Ishikawa (cell line): ENCODE results near the gene CEP126.

Experiments
- CEBPB ChIP-seq: IDR thresholded peaks from 2 replicates; pipeline ENCODE4 v1.6.1; 2012
- CREB1 ChIP-seq: IDR thresholded peaks from 2 replicates; pipeline ENCODE4 v1.6.1; 2012; ENCODE audit warnings: low read depth
- EGR1 ChIP-seq: IDR thresholded peaks from 2 replicates; pipeline ENCODE4 v1.6.1; 2012
- EP300 ChIP-seq: IDR thresholded peaks from 2 replicates; pipeline ENCODE4 v1.6.1; 2012; ENCODE audit warnings: borderline replicate concordance
- FOXM1 ChIP-seq: IDR thresholded peaks from 2 replicates; pipeline ENCODE4 v1.6.1; 2012; ENCODE audit warnings: low read depth, borderline replicate concordance
- MAX ChIP-seq: IDR thresholded peaks from 2 replicates; pipeline ENCODE4 v1.6.1; 2012
- NFIC ChIP-seq: IDR thresholded peaks from 2 replicates; pipeline ENCODE4 v1.6.1; 2012
- RAD21 ChIP-seq: IDR thresholded peaks from 2 replicates; pipeline ENCODE4 v1.6.1; 2012; ENCODE audit warnings: low read depth
- REST ChIP-seq: IDR thresholded peaks from 2 replicates; pipeline ENCODE4 v1.6.1; 2012; ENCODE audit warnings: low read depth, mild to moderate bottlenecking
- TAF1 ChIP-seq: IDR thresholded peaks from 2 replicates; pipeline ENCODE4 v1.6.1; 2012; ENCODE audit warnings: low read depth, mild to moderate bottlenecking
- TCF12 ChIP-seq: IDR thresholded peaks from 2 replicates; pipeline ENCODE4 v1.6.1; 2012; ENCODE audit warnings: low read depth
- TEAD4 ChIP-seq: IDR thresholded peaks from 2 replicates; pipeline ENCODE4 v1.6.1; 2012
- USF1 ChIP-seq: IDR thresholded peaks from 2 replicates; pipeline ENCODE4 v1.6.1; 2012
- YY1 ChIP-seq: IDR thresholded peaks from 2 replicates; pipeline ENCODE4 v1.6.1; 2012; ENCODE audit warnings: low read depth
- ZBTB7A ChIP-seq: IDR thresholded peaks from 2 replicates; pipeline ENCODE4 v1.6.1; 2012; ENCODE audit warnings: low read depth

Gene CEP126

GRCh38 chr11:101929294-101929915 is 14.6 kb downstream of the CEP126 start:
- TF ChIP-seq EGR1 (no peak), CREB1 (no peak), NFIC (no peak), CEBPB (no peak)

- TF ChIP-seq YY1 (no peak), CEBPB (no peak), TAF1 (no peak), MAX (no peak), USF1 (no peak), NFIC (no peak), EP300 (no peak), TCF12 (no peak), EGR1 (no peak)
Measured at GRCh38 chr11:101931692-101932091, 16.9 kb downstream of the CEP126 start.

GRCh38 chr11:101940901-101941520 is 26.2 kb downstream of the CEP126 start:
- TF ChIP-seq TCF12 = no peak
- TF ChIP-seq EP300 = no peak
- TF ChIP-seq CREB1 = no peak
- no peak for TF ChIP-seq REST
- TF ChIP-seq NFIC = no peak
- TF ChIP-seq YY1 = no peak
- no peak for TF ChIP-seq MAX
- TF ChIP-seq ZBTB7A = no peak
- TF ChIP-seq FOXM1 = no peak
- no peak for TF ChIP-seq USF1
- no peak for TF ChIP-seq TAF1
- no peak for TF ChIP-seq CEBPB
- TF ChIP-seq TEAD4 = no peak
- TF ChIP-seq EGR1 = no peak

- TF ChIP-seq TEAD4 (no peak), CEBPB (no peak), REST (no peak), FOXM1 (no peak), MAX (no peak), EGR1 (no peak), YY1 (no peak), NFIC (no peak), CREB1 (no peak), TCF12 (no peak), ZBTB7A (no peak), RAD21 (no peak), USF1 (no peak), EP300 (no peak), TAF1 (no peak)
Measured at GRCh38 chr11:101944923-101945322, 30.1 kb downstream of the CEP126 start.

- TF ChIP-seq EGR1 = no peak
- TF ChIP-seq NFIC = no peak
- no peak for TF ChIP-seq EP300
- no peak for TF ChIP-seq CREB1
- no peak for TF ChIP-seq TEAD4
- no peak for TF ChIP-seq YY1
- no peak for TF ChIP-seq TAF1
- no peak for TF ChIP-seq USF1
- no peak for TF ChIP-seq TCF12
Measured at GRCh38 chr11:101945448-101945847, 30.6 kb downstream of the CEP126 start.
